ENCODE data around the gene CADM2.

GRCh38 chr3:85851071-85851470, 892.3 kb downstream of the CADM2 start:
- TF ChIP-seq EP300 (IDR thresholded peaks at IDR 0.05) (no peak), CTCF (IDR thresholded peaks at IDR 0.05) (no peak)
